ENCODE measurements around the gene ZNF784.
A peak's percentile ranks its signal among the peaks of the same experiment; 100 is the strongest.

Gene ZNF784

GRCh38 chr19:55620410-55621204 is 3.8 kb downstream of the ZNF784 start:
- DNase-seq (ENCODE audit: low spot score), result no peak

- DNase-seq (ENCODE audit: low spot score), result no peak
Observed at GRCh38 chr19:55619286-55619685, 5.1 kb downstream of the ZNF784 start.

- no peak for DNase-seq (ENCODE audit: low spot score)
Observed at GRCh38 chr19:55618426-55618825, 5.9 kb downstream of the ZNF784 start.

- DNase-seq (ENCODE audit: low spot score), result no peak
Observed at GRCh38 chr19:55617426-55617825, 6.9 kb downstream of the ZNF784 start.

- DNase-seq (ENCODE audit: low spot score), result no peak
Observed at GRCh38 chr19:55616395-55616875, 7.9 kb downstream of the ZNF784 start.

- no peak for DNase-seq (ENCODE audit: low spot score)
Observed at GRCh38 chr19:55615543-55616394, 8.6 kb downstream of the ZNF784 start.

GRCh38 chr19:55614711-55615542 is 9.4 kb downstream of the ZNF784 start:
- no peak for DNase-seq (ENCODE audit: low spot score)

GRCh38 chr19:55613930-55614710 is 10.2 kb downstream of the ZNF784 start:
- no peak for DNase-seq (ENCODE audit: low spot score)

- DNase-seq (ENCODE audit: low spot score), result no peak
Observed at GRCh38 chr19:55613396-55613795, 11.0 kb downstream of the ZNF784 start.

- no peak for DNase-seq (ENCODE audit: low spot score)
Observed at GRCh38 chr19:55611983-55612645, 12.3 kb downstream of the ZNF784 start.

GRCh38 chr19:55611300-55611982 is 12.9 kb downstream of the ZNF784 start:
- no peak for DNase-seq (ENCODE audit: low spot score)

- no peak for DNase-seq (ENCODE audit: low spot score)
Observed at GRCh38 chr19:55609326-55609725, 15.0 kb downstream of the ZNF784 start.

GRCh38 chr19:55606817-55607216 is 17.5 kb downstream of the ZNF784 start:
- no peak for DNase-seq (ENCODE audit: low spot score)

GRCh38 chr19:55606471-55606787 is 17.9 kb downstream of the ZNF784 start:
- no peak for DNase-seq (ENCODE audit: low spot score)

GRCh38 chr19:55605637-55606470 is 18.5 kb downstream of the ZNF784 start, which contains the start of gene ZNF865:
TSS of gene ZNF865 (plus strand) at chr19:55605647. CDS start at chr19:55613619, 7,972 bp downstream.
- DNase-seq (ENCODE audit: low spot score), result peak; percentile 89

GRCh38 chr19:55605207-55605636 is 19.1 kb downstream of the ZNF784 start:
- DNase-seq (ENCODE audit: low spot score), result peak; percentile 98

GRCh38 chr19:55603581-55604292 is 20.6 kb downstream of the ZNF784 start:
- no peak for DNase-seq (ENCODE audit: low spot score)

GRCh38 chr19:55603115-55603514 is 21.3 kb downstream of the ZNF784 start:
- no peak for DNase-seq (ENCODE audit: low spot score)

Measured in hepatic stellate cell (primary cell).